Astrocyte (in vitro differentiated cells and primary cell): ENCODE measurements around the gene CKAP2.

Experiments used
- EZH2 ChIP-seq: IDR thresholded peaks from 2 replicates; pipeline ENCODE4 v1.6.1; 2012; ENCODE audit warnings: mild to moderate bottlenecking, low read length, inconsistent platforms; ENCODE audit not compliant: insufficient read depth
- TF ChIP-seq, protein P1 (sequence below): IDR thresholded peaks from 2 replicates; pipeline ENCODE4 v1.5.1; 2011; ENCODE audit warnings: low read depth, mild to moderate bottlenecking, inconsistent platforms, low read length, moderate library complexity; ENCODE audit not compliant: insufficient read depth

DNA sequence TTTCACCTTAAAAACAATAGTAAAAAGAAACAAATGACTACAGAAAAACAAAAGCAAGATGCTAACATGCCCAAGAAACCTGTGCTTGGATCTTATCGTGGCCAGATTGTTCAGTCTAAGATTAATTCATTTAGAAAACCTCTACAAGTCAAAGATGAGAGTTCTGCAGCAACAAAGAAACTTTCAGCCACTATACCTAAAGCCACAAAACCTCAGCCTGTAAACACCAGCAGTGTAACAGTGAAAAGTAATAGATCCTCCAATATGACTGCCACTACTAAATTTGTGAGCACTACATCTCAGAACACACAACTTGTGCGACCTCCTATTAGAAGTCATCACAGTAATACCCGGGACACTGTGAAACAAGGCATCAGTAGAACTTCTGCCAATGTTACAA is 6.0 kb downstream of the CKAP2 start:
- TF ChIP-seq, protein P1, sequence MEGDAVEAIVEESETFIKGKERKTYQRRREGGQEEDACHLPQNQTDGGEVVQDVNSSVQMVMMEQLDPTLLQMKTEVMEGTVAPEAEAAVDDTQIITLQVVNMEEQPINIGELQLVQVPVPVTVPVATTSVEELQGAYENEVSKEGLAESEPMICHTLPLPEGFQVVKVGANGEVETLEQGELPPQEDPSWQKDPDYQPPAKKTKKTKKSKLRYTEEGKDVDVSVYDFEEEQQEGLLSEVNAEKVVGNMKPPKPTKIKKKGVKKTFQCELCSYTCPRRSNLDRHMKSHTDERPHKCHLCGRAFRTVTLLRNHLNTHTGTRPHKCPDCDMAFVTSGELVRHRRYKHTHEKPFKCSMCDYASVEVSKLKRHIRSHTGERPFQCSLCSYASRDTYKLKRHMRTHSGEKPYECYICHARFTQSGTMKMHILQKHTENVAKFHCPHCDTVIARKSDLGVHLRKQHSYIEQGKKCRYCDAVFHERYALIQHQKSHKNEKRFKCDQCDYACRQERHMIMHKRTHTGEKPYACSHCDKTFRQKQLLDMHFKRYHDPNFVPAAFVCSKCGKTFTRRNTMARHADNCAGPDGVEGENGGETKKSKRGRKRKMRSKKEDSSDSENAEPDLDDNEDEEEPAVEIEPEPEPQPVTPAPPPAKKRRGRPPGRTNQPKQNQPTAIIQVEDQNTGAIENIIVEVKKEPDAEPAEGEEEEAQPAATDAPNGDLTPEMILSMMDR = no peak
- no peak for TF ChIP-seq EZH2
